Activated CD8-positive, alpha-beta memory T cell treated with anti-CD3 and anti-CD28 coated beads, Interleukin-2, amount 10 ng/mL, durations not matched to agents 7 days and 5 days (primary cell): ENCODE results near the gene PTPRE. TPM values are rescaled to one million over a fixed set of nuclear protein-coding genes. Genes with fewer than 3 reads are reported as not detected.
"Not testable (repeated sequence)": the region's sequence is repeated elsewhere in the genome, so short reads cannot be mapped to it uniquely, and the experiment has no call there.

Experiments used
- ATAC-seq: fragments of 150-1000 bp; cut with Tn5 transposase; one replicate; pipeline ENCODE4 v1.10.0; 2021; ENCODE audit warnings: moderate library complexity
- CTCF ChIA-PET: fragments of 350-600 bp; sonication (Branson Sonifier 250); formaldehyde crosslinking; loops from one replicate; lab custom pipeline; 2021; ENCODE audit warnings: antibody characterized with exemption; lab: Charles Lee
- DNase-seq: peaks from one replicate; pipeline ENCODE4 v3.0.0-alpha.2; 2020
- H3K27ac Mint-ChIP-seq: one replicate; pipeline ENCODE4 v1.8.0; 2021; ENCODE audit warnings: mild to moderate bottlenecking, mixed read lengths
- H3K27me3 Mint-ChIP-seq: one replicate; pipeline ENCODE4 v1.8.0; 2021; ENCODE audit warnings: mixed read lengths
- H3K36me3 Mint-ChIP-seq: one replicate; pipeline ENCODE4 v1.8.0; 2021; ENCODE audit warnings: mild to moderate bottlenecking, mixed read lengths
- H3K4me1 Mint-ChIP-seq: one replicate; pipeline ENCODE4 v1.8.0; 2021; ENCODE audit warnings: mixed read lengths
- H3K4me3 Mint-ChIP-seq: one replicate; pipeline ENCODE4 v1.8.0; 2021; ENCODE audit warnings: mild to moderate bottlenecking, moderate library complexity, mixed read lengths
- H3K9me3 Mint-ChIP-seq: one replicate; pipeline ENCODE4 v1.8.0; 2022; ENCODE audit warnings: low read depth, mixed read lengths
- total RNA-seq, 2 experiments: library from RNA; stranded (reverse); gene quantifications; one replicate each; pipeline ENCODE4 v1.2.3, GENCODE V29; 2021

Gene PTPRE
- total RNA-seq, 2 experiments from 2014 or later: 16.5 to 27.1 TPM

DNA sequence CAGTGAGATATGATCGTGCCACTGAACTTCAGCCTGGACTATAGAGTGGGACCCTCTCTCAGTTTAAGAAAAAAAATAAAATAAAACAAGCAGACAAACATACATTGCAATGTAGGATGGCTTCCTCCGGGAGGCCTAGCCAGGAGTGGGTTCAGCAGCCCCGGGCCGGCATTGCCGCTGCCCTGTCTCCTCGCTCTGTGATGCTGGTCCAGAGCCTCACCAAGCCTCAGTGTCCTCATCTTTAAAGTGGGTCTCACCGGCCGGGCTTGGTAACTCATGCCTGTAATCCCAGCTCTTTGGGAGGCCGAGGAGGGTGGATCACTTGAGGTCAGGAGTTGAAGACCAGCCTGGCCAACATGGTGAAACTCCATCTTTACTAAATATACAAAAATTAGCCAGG is 71.6 kb downstream of the PTPRE start:
- no peaks in the 10 kb centered on the region for H3K36me3 Mint-ChIP-seq
- CTCF ChIA-PET: no interaction called here
- H3K4me1 Mint-ChIP-seq: peaks cover 8% of the 10 kb centered on the region

DNA sequence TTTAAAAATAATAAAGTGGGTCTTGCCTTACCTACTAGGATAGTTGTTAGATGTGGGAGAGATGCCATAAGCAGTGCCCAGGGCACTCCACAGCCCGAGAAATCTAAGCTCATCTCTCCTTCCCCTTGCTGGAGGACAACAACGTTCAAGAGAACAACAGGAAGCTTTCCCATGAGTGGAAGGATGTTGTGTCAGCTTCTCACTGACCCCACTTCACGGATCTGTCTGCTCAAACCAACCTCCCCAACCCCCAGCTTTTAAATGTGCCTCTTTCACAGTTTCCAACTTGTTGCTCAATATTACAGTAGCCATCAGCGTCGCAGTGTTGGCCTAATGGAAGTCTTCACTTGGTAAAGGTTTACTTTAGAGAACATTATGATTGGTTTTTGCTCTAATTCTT is 72.1 kb downstream of the PTPRE start:
- CTCF ChIA-PET: no interaction called here
- peaks cover 34% of the 10 kb centered on the region for H3K27me3 Mint-ChIP-seq
- H3K4me3 Mint-ChIP-seq: no peak overlapping the region
- H3K27ac Mint-ChIP-seq: no peak overlapping the region
- peaks cover 8% of the 10 kb centered on the region for H3K4me1 Mint-ChIP-seq
- DNase-seq (no peak), ATAC-seq (no peak)
- peaks cover 3% of the 10 kb centered on the region for H3K9me3 Mint-ChIP-seq
- no peaks in the 10 kb centered on the region for H3K36me3 Mint-ChIP-seq

More for the DNA sequence above, 71.6 kb downstream of the PTPRE start:
- peaks cover 38% of the 10 kb centered on the region for H3K27me3 Mint-ChIP-seq
- H3K27ac Mint-ChIP-seq: no peak overlapping the region
- no peak for ATAC-seq
- H3K4me3 Mint-ChIP-seq: no peak overlapping the region
- no peak for DNase-seq
- peaks cover 3% of the 10 kb centered on the region for H3K9me3 Mint-ChIP-seq

GRCh38 chr10:127979566-127979965 is 72.7 kb downstream of the PTPRE start:
- CTCF ChIA-PET: no interaction called here
- Mint-ChIP-seq H3K36me3 (no peaks in the 10 kb centered on the region), H3K9me3 (peaks cover 3% of the 10 kb centered on the region), H3K4me1 (peaks cover 8% of the 10 kb centered on the region), H3K27ac (no peak overlapping the region), H3K4me3 (no peak overlapping the region), H3K27me3 (peaks cover 29% of the 10 kb centered on the region)
- DNase-seq: no peak
- ATAC-seq: no peak

- no peak for DNase-seq
- CTCF ChIA-PET: interaction anchor here (2.5 kb wide), 1 partner anchor 31 kb away, joined by 11 read pairs; no protein-coding TSS in a partner anchor
- Mint-ChIP-seq H3K4me3 (no peak overlapping the region), H3K27me3 (peaks cover 20% of the 10 kb centered on the region), H3K9me3 (peaks cover 3% of the 10 kb centered on the region), H3K4me1 (peaks cover 8% of the 10 kb centered on the region), H3K36me3 (no peaks in the 10 kb centered on the region), H3K27ac (no peak overlapping the region)
- ATAC-seq: no peak
Observed at GRCh38 chr10:127980898-127981297, 74.0 kb downstream of the PTPRE start.

DNA sequence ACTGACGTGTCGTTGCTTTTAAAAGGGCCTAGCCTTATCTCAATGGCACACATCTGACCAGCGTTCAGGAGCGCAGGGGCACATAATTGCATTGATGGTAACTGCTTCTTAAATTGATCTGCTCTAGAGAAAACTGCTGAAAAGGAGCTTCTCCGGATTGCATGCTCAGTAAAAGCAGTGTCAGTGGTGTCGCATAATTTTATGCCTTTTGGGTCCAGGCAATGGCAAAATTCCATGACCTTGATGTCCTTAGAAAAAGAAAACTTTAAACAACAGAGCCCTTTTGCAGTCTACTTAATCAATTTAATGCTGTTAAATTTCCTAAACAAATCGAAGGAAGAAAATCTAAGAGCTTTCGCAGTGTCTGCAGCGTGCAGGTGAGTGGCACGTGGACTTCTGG is 75.7 kb downstream of the PTPRE start:
- peaks cover 8% of the 10 kb centered on the region for H3K27me3 Mint-ChIP-seq
- ATAC-seq (no peak), DNase-seq (no peak)
- H3K36me3 Mint-ChIP-seq: no peaks in the 10 kb centered on the region
- CTCF ChIA-PET: interaction anchor here (1.9 to 2.5 kb wide), 2 partner anchors 10 to 29 kb away, joined by 4 to 11 read pairs; no protein-coding TSS in a partner anchor
- no peak overlapping the region for H3K27ac Mint-ChIP-seq
- no peak overlapping the region for H3K4me3 Mint-ChIP-seq
- H3K9me3 Mint-ChIP-seq: peaks cover 3% of the 10 kb centered on the region
- peaks cover 11% of the 10 kb centered on the region for H3K4me1 Mint-ChIP-seq

- peaks cover 4% of the 10 kb centered on the region for H3K27me3 Mint-ChIP-seq
- H3K27ac Mint-ChIP-seq: no peak overlapping the region
- H3K4me3 Mint-ChIP-seq: no peak overlapping the region
- no peaks in the 10 kb centered on the region for H3K36me3 Mint-ChIP-seq
- CTCF ChIA-PET: interaction anchor here (0.7 to 1.9 kb wide), 2 partner anchors 11 to 28 kb away, joined by 3 to 4 read pairs; no protein-coding TSS in a partner anchor
- ATAC-seq (no peak), DNase-seq (no peak)
- peaks cover 3% of the 10 kb centered on the region for H3K9me3 Mint-ChIP-seq
- H3K4me1 Mint-ChIP-seq: peaks cover 9% of the 10 kb centered on the region
Observed at GRCh38 chr10:127983344-127984100, 76.6 kb downstream of the PTPRE start.

DNA sequence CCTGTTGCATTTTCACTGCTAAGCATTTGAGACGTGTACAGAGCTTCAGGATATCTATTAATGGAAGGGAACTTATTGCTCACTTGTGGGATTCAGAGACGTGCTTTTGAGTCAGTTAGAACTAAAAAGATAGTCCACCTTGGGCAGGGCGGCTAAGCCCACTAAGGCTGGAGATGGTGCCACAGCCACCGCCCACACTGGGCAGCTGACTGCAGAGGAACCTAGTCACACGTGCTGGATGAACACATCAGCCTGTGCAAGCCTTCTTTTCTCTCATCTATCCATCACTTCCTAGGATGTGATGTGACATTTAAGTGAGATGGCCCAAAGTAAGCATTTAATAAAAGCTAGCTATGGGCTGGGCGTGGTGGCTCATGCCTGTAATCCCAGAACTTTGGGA is 78.0 kb downstream of the PTPRE start:
- Mint-ChIP-seq H3K27ac (no peak overlapping the region), H3K36me3 (no peaks in the 10 kb centered on the region), H3K4me1 (peaks cover 9% of the 10 kb centered on the region), H3K4me3 (no peak overlapping the region), H3K27me3 (peaks cover 8% of the 10 kb centered on the region), H3K9me3 (peaks cover under 1% of the 10 kb centered on the region)
- CTCF ChIA-PET: interaction anchor here (1.5 kb wide), 1 partner anchor 10 kb away, joined by 4 read pairs; no protein-coding TSS in a partner anchor
- DNase-seq: no peak
- no peak for ATAC-seq

- H3K27ac Mint-ChIP-seq: no peak overlapping the region
- DNase-seq (no peak), ATAC-seq (no peak)
- peaks cover 8% of the 10 kb centered on the region for H3K27me3 Mint-ChIP-seq
- CTCF ChIA-PET: no interaction called here
- no peaks in the 10 kb centered on the region for H3K9me3 Mint-ChIP-seq
- H3K36me3 Mint-ChIP-seq: no peaks in the 10 kb centered on the region
- H3K4me3 Mint-ChIP-seq: no peak overlapping the region
- peaks cover 24% of the 10 kb centered on the region for H3K4me1 Mint-ChIP-seq
Observed at GRCh38 chr10:127986531-127987466, 79.9 kb downstream of the PTPRE start.

DNA sequence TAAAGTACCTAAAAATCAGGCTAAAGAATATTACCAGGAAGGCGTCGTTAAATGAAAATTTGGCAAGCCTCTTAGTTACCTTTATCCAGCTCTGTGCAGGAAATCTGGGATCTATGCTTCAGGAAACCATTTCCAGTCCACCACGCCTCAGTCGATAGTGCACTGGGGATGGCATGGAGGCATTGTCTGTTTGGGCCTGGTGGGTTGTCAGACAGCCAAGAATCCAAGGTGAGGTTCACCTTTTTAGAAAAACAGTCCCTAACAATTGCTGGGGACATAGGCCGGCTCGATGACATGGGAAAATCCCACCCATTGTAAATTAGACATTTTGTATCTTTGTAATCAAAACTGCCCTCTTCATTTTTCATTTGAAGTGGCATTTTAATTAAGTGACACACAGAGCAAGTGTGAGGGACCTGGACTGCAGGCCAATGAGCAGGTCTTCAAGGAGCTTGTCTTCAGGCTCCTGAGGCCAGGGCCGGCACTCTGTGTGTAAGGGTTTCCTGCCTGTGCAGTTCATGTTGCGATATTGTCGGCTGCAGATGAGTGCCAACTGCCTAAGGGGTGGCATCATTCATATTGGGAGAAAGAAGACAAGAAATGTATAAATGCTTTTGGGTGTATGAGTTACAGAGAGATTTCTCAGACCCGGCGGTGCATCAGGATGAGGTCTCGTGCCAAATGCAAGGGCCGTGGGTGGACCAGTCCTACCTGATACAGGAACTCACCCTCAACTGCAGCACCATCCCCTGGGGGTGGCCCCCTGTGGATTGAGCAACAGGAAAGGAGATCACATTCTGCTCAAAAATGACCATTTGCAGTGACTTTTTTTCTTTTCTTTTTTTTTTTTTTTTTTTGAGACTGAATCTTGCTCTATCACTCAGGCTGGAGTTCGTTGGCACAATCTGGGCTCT is 80.8 kb downstream of the PTPRE start:
- CTCF ChIA-PET: interaction anchor here (0.7 kb wide), 1 partner anchor 710 kb away, joined by 3 read pairs; no protein-coding TSS in a partner anchor
- peaks cover 8% of the 10 kb centered on the region for H3K27me3 Mint-ChIP-seq
- H3K9me3 Mint-ChIP-seq: no peaks in the 10 kb centered on the region
- ATAC-seq (no peak), DNase-seq (no peak)
- no peak overlapping the region for H3K4me3 Mint-ChIP-seq
- no peaks in the 10 kb centered on the region for H3K36me3 Mint-ChIP-seq
- peaks cover 33% of the 10 kb centered on the region for H3K4me1 Mint-ChIP-seq
- H3K27ac Mint-ChIP-seq: no peak overlapping the region

- DNase-seq: no peak
- Mint-ChIP-seq H3K36me3 (no peaks in the 10 kb centered on the region), H3K4me1 (peaks cover 38% of the 10 kb centered on the region), H3K4me3 (no peak overlapping the region), H3K27ac (no peak overlapping the region), H3K9me3 (no peaks in the 10 kb centered on the region), H3K27me3 (peaks cover 6% of the 10 kb centered on the region)
- ATAC-seq: no peak
- CTCF ChIA-PET: no interaction called here
Observed at GRCh38 chr10:127989481-127990012, 82.6 kb downstream of the PTPRE start.

- H3K36me3 Mint-ChIP-seq, H3K4me3 Mint-ChIP-seq, H3K9me3 Mint-ChIP-seq, DNase-seq, H3K27ac Mint-ChIP-seq, H3K27me3 Mint-ChIP-seq: not testable (repeated sequence)
- CTCF ChIA-PET: interaction anchor here (3.5 kb wide), 1 partner anchor 21 kb away, joined by 16 read pairs; no protein-coding TSS in a partner anchor
- H3K4me1 Mint-ChIP-seq: peaks cover 38% of the 10 kb centered on the region
- peak; percentile 54 for ATAC-seq
Observed at GRCh38 chr10:127990132-127990788, 83.4 kb downstream of the PTPRE start.
